Tibial nerve (tissue), 4 donors: ENCODE measurements around the gene NCOA1. TPM values are rescaled to one million over a fixed set of nuclear protein-coding genes. Genes with fewer than 3 reads are reported as not detected.

Experiments
- DNase-seq, 2 donors: peaks; one replicate each; pipeline ENCODE4 v3.0.0-alpha.2; 2019; ENCODE audit warnings: low spot score in 2 of 2
- H3K27ac ChIP-seq, 4 donors: fragments of 200-600 bp; sonication (generic) in 3 of 4; one replicate each; pipeline ENCODE4 v1.5.1; 2017 to 2019; ENCODE audit warnings: mild to moderate bottlenecking in 1 of 4
- H3K27me3 ChIP-seq, 2 donors: fragments of 200-600 bp; sonication (generic) in 1 of 2; one replicate each; pipeline versions ENCODE4 v1.5.1 to v1.6.0; 2017 to 2019
- H3K36me3 ChIP-seq, 3 donors: fragments of 200-600 bp; sonication (generic); one replicate each; pipeline ENCODE4 v1.5.1; 2018 to 2019
- H3K4me1 ChIP-seq, 4 donors: fragments of 200-600 bp; sonication (generic) in 3 of 4; one replicate each; pipeline ENCODE4 v1.5.1; 2017 to 2019
- H3K4me3 ChIP-seq, 4 donors: fragments of 200-600 bp; sonication (generic) in 3 of 4; one replicate each; pipeline ENCODE4 v1.5.1; 2017 to 2019; ENCODE audit warnings: mild to moderate bottlenecking in 1 of 4, moderate library complexity in 1 of 4
- H3K9me3 ChIP-seq, 4 donors: fragments of 200-600 bp; sonication (generic) in 3 of 4; one replicate each; pipeline ENCODE4 v1.5.1; 2017 to 2019
- EP300 ChIP-seq, 2 donors: sonication (generic); formaldehyde crosslinking; IDR thresholded peaks; one replicate each; pipeline ENCODE4 v1.6.1; 2017; ENCODE audit warnings: antibody characterized with exemption in 2 of 2, mild to moderate bottlenecking in 1 of 2
- POLR2A ChIP-seq, 2 donors: fragments of 450-650 bp; IDR thresholded peaks; one replicate each; pipeline ENCODE4 v1.6.1; 2017; ENCODE audit warnings: antibody characterized with exemption in 2 of 2, mild to moderate bottlenecking in 2 of 2, moderate library complexity in 2 of 2
- WGBS, 2 donors: methylation state at CpG; one replicate each; pipeline ENCODE4 v1.1.5; 2018; 5-methylcytosine and 5-hydroxymethylcytosine counted together
- total RNA-seq, 4 donors: library from RNA; depleted of rRNA; stranded (reverse); fragments of >200 nt; gene quantifications; one replicate each; pipeline ENCODE4 v1.1.0, GENCODE V29; 2016
- TF ChIP-seq, protein P1 (sequence below), 5 experiments: fragments of 200-600 bp in 3 of 5; fragments of 450-650 bp in 2 of 5; sonication (generic) in 3 of 5; IDR thresholded peaks; one replicate each; pipeline ENCODE4 v1.5.1; 2016 to 2019; ENCODE audit warnings: antibody characterized with exemption in 5 of 5, mild to moderate bottlenecking in 3 of 5, moderate library complexity in 2 of 5

The NCOA1 gene
- total RNA-seq, 4 donors from 2014 or later, result 57.0 to 78.9 (median 59.3) TPM

DNA sequence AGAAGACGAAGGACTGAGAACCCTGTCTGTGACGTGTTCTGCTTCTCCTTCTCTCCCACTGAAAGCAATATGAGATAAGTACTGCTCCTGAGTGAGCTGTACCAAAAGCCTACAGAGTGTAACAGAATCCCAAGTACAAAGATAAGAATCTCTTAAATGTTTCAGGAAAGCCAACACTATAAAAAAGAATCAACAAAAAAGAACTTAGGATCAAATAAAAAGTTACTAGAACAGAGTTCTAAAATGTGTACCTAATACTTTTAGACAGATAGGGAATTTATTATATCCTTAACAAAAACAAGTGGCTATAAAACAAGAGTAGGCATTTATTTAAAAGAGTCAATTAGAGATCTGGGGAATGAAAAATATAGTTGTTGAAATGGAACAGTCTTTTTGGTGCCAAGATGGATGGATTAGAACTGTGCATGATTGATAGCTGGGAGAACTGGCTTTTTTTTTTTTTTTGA, 49.0 kb downstream of the NCOA1 start:
- TF ChIP-seq, protein P1, sequence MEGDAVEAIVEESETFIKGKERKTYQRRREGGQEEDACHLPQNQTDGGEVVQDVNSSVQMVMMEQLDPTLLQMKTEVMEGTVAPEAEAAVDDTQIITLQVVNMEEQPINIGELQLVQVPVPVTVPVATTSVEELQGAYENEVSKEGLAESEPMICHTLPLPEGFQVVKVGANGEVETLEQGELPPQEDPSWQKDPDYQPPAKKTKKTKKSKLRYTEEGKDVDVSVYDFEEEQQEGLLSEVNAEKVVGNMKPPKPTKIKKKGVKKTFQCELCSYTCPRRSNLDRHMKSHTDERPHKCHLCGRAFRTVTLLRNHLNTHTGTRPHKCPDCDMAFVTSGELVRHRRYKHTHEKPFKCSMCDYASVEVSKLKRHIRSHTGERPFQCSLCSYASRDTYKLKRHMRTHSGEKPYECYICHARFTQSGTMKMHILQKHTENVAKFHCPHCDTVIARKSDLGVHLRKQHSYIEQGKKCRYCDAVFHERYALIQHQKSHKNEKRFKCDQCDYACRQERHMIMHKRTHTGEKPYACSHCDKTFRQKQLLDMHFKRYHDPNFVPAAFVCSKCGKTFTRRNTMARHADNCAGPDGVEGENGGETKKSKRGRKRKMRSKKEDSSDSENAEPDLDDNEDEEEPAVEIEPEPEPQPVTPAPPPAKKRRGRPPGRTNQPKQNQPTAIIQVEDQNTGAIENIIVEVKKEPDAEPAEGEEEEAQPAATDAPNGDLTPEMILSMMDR (IDR thresholded peaks at IDR 0.05), result no peak
- TF ChIP-seq POLR2A (IDR thresholded peaks at IDR 0.05), result no peak
- TF ChIP-seq EP300 (IDR thresholded peaks at IDR 0.05), result no peak
- no peak for DNase-seq
- peaks cover 0 to 7% (median 3%) of the 10 kb centered on the region in 4 donors for H3K4me1 ChIP-seq
- 91 to 95% methylated on average over 2 of the region's 2 CpGs for WGBS, 2 donors
- H3K36me3 ChIP-seq, result peaks cover 0 to 9% (median 0%) of the 10 kb centered on the region in 3 donors
- no peaks in the 10 kb centered on the region for H3K27me3 ChIP-seq
- H3K4me3 ChIP-seq, result no peak overlapping the region
- H3K27ac ChIP-seq, result no peak overlapping the region
- H3K9me3 ChIP-seq, result peaks cover 0 to 14% (median 5%) of the 10 kb centered on the region in 4 donors

DNA sequence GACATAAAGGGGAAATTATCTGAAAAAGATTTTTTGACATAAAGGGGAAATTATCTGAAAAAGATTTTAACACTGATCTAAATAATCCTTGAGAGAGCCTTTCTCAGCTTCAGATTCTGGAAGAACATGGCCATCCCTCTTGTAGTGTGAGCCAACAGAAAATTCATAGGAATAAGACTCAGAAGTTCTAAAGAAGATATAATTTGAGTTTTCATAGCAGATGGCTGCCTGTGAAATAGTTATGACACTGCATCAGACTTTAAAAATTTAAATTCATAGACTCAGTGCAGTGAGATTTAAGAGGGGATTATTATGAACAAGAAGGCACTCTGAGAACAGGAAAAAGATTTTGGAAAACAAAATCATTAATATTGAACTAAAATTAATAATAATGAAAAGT, 50.6 kb downstream of the NCOA1 start:
- peaks cover 0 to 2% (median 0%) of the 10 kb centered on the region in 3 donors for H3K36me3 ChIP-seq
- no peak overlapping the region for H3K27ac ChIP-seq
- H3K4me1 ChIP-seq, result peaks cover 0 to 7% (median under 1%) of the 10 kb centered on the region in 4 donors
- H3K4me3 ChIP-seq, result no peak overlapping the region
- TF ChIP-seq POLR2A (IDR thresholded peaks at IDR 0.05) (no peak), EP300 (IDR thresholded peaks at IDR 0.05) (no peak)
- TF ChIP-seq, protein P1 (IDR thresholded peaks at IDR 0.05), result no peak
- H3K27me3 ChIP-seq, result no peaks in the 10 kb centered on the region
- H3K9me3 ChIP-seq, result peaks cover 0 to 10% (median 2%) of the 10 kb centered on the region in 4 donors
- no peak for DNase-seq

DNA sequence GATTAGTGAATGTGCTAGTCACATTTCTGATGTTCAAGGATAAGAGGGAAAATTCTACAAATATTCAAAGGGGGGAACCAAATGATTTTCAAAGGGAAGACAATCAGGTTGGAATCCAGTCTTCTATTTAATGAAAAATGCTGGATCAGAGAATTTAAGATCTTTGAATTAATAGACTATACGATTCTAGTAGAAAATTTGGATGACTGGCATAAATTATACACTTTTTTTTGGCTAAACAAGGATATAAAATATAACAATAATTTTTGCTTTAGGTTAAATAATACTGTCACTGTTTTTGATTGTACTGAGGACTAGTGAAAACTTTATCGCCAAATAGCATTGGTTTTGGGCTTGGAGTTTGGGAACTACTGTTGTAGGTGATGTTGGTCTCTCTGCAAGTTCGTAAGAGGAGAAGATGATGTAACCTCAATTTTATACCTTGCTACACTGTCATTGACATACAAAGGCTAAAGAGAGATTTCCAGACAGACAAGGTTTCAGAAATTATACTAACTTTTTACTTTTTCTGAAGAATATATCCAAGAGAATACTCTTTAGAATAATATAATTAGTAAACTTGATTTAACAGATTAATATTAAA, 51.3 kb downstream of the NCOA1 start:
- Histone ChIP-seq H3K4me1 (peaks cover 0 to 7% (median 0%) of the 10 kb centered on the region in 4 donors), H3K4me3 (no peak overlapping the region), H3K36me3 (no peaks in the 10 kb centered on the region), H3K27ac (no peak overlapping the region), H3K9me3 (peaks cover 0 to 10% (median 2%) of the 10 kb centered on the region in 4 donors), H3K27me3 (no peaks in the 10 kb centered on the region)
- DNase-seq, result no peak
- WGBS, 2 donors, result 92 to 100% methylated on average over 3 of the region's 3 CpGs
- TF ChIP-seq EP300 (IDR thresholded peaks at IDR 0.05) (no peak), POLR2A (IDR thresholded peaks at IDR 0.05) (no peak)
- TF ChIP-seq, protein P1 (IDR thresholded peaks at IDR 0.05), result no peak

DNA sequence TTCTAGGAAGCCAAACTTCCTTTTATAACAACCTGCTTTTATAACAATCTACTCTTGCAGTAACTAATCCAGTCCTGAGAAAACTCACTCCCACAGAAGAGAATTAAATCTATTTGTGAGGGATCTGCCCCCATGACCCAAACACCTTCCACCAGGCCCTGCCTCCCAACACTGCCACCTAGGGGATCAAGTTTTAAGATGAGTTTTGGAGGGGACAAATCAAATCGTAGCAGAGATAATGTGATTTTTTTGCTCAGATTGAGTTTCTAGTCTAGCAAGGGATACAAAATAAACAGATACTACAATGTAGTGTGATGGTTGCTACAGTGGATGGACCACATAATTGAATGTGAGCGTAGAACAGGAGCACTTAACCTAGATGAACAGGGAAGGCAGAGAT, 52.2 kb downstream of the NCOA1 start:
- 94 to 98% methylated on average over 2 of the region's 2 CpGs for WGBS, 2 donors
- Histone ChIP-seq H3K27me3 (no peaks in the 10 kb centered on the region), H3K9me3 (peaks cover 0 to 10% (median 2%) of the 10 kb centered on the region in 4 donors), H3K4me1 (peaks cover 0 to 7% (median 0%) of the 10 kb centered on the region in 4 donors), H3K4me3 (no peak overlapping the region), H3K27ac (no peak overlapping the region), H3K36me3 (no peaks in the 10 kb centered on the region)
- DNase-seq, result no peak
- TF ChIP-seq, protein P1 (IDR thresholded peaks at IDR 0.05), result peak in 1 of 5 experiments; percentile 4
- TF ChIP-seq POLR2A (IDR thresholded peaks at IDR 0.05), result no peak

DNA sequence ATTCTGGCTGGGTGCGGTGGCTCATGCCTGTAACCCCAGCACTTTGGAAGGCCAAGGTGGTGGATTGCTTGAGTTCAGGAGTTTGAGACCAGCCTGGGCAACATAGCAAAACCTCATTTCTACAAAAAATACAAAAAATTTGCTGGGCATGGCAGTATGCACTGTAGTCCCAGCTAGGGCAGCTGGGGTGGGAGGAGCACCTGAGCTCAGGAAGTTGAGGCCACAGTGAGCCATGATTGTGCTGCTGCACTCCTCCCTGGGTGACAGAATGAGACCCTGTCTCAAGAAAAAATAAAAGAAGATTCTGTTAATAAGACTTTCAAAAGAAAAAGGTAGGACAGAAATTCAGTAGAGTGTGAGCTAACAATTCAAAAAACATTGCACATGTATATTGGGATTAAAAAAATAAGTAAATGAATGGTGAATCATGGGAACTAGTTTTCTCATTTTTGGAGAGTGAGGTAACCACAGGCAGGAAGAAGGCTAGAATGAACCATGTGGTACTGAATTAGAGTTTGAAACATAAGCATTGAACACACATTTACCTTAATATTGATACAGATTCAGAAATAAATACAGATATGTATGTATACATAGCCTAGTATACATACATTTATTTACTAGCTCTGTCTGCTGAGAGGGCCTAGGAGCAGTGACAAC, 53.5 kb downstream of the NCOA1 start:
- TF ChIP-seq, protein P1 (IDR thresholded peaks at IDR 0.05), result no peak
- TF ChIP-seq EP300 (IDR thresholded peaks at IDR 0.05), result no peak
- TF ChIP-seq POLR2A (IDR thresholded peaks at IDR 0.05), result no peak

More for the DNA sequence above, 53.5 kb downstream of the NCOA1 start:
- Histone ChIP-seq H3K4me3 (no peak overlapping the region), H3K27me3 (no peaks in the 10 kb centered on the region), H3K27ac (no peak overlapping the region), H3K9me3 (peaks cover 0 to 10% (median 4%) of the 10 kb centered on the region in 4 donors), H3K36me3 (no peaks in the 10 kb centered on the region), H3K4me1 (no peaks in the 10 kb centered on the region)
- no peak for DNase-seq
- 88 to 100% methylated on average over 1 of the region's 1 CpG for WGBS, 2 donors
